IMR-90 (cell line): Measurements from ENCODE around the gene UMODL1. TPM values are rescaled to one million over a fixed set of nuclear protein-coding genes. Genes with fewer than 3 reads are reported as not detected.
A peak's percentile ranks its signal among the peaks of the same experiment; 100 is the strongest.

ENCODE experiments used
- ATAC-seq: fragments of 200-7000 bp; cut with Tn5 transposase; 2 replicates; pipeline ENCODE4 v1.9.1; 2020; ENCODE audit warnings: low read depth, mild to moderate bottlenecking, moderate library complexity
- BruUV-seq: library from RNA; stranded (reverse); fragments of 400-500 nt; replicated peaks from 2 replicates; lab custom pipeline; 2021; lab: Mats Ljungman, UMichigan
- CTCF ChIA-PET: fragments of 300-600 bp; formaldehyde crosslinking; extraction: SDS; loops from one replicate; lab custom pipeline; 2021; ENCODE audit warnings: antibody characterized with exemption; lab: Yijun Ruan, JAX
- POLR2A ChIA-PET: fragments of 300-600 bp; sonication (Branson Sonifier 250); formaldehyde crosslinking; loops from one replicate; lab custom pipeline; 2022; ENCODE audit warnings: antibody characterized with exemption; ENCODE audit not compliant: unreplicated experiment; lab: Charles Lee
- DNase-seq: peaks from one replicate; pipeline ENCODE4 v3.0.0; 2013
- H2AFZ ChIP-seq: replicated peaks from 2 replicates; pipeline ENCODE3; 2013; ENCODE audit warnings: low read length, mild to moderate bottlenecking; ENCODE audit not compliant: poor library complexity
- H2AK5ac ChIP-seq: 2 replicates; pipeline ENCODE4 v1.6.1; 2013; ENCODE audit warnings: low read depth, low read length, inconsistent platforms
- H2AK9ac ChIP-seq: replicated peaks from 2 replicates; pipeline ENCODE3; 2013; ENCODE audit warnings: mild to moderate bottlenecking, low read depth, low read length, moderate library complexity; ENCODE audit not compliant: poor library complexity
- H2BK120ac ChIP-seq: 2 replicates; pipeline ENCODE4 v1.6.1; 2013; ENCODE audit warnings: low read depth, low read length, inconsistent platforms
- H2BK15ac ChIP-seq: 3 replicates; pipeline ENCODE4 v1.6.1; 2013; ENCODE audit warnings: low read depth, low read length, inconsistent platforms
- H2BK20ac ChIP-seq: 2 replicates; pipeline ENCODE4 v1.6.1; 2013; ENCODE audit warnings: low read depth, mild to moderate bottlenecking, inconsistent platforms, low read length, moderate library complexity
- H2BK5ac ChIP-seq: 2 replicates; pipeline ENCODE4 v1.6.1; 2013; ENCODE audit warnings: mild to moderate bottlenecking, low read depth, low read length, inconsistent platforms; ENCODE audit not compliant: poor library complexity, severe bottlenecking
- H3K14ac ChIP-seq: replicated peaks from 2 replicates; pipeline ENCODE4 v1.6.1; 2013; ENCODE audit warnings: low read depth, low read length, inconsistent platforms
- H3K18ac ChIP-seq: 2 replicates; pipeline ENCODE4 v1.6.1; 2013; ENCODE audit warnings: low read depth, low read length, control low read depth
- H3K23ac ChIP-seq: 2 replicates; pipeline ENCODE4 v1.6.1; 2013; ENCODE audit warnings: low read depth, low read length, inconsistent platforms
- H3K27ac ChIP-seq: 2 replicates; pipeline ENCODE4 v1.5.1; 2013; ENCODE audit warnings: mild to moderate bottlenecking, control low read depth, low read length; ENCODE audit not compliant: insufficient read depth
- H3K27me3 ChIP-seq: 2 replicates; pipeline ENCODE4 v1.6.1; 2013; ENCODE audit warnings: low read length; ENCODE audit not compliant: control insufficient read depth, insufficient read depth
- H3K36me3 ChIP-seq: 2 replicates; pipeline ENCODE4 v1.6.1; 2013; ENCODE audit warnings: low read length, mixed read lengths; ENCODE audit not compliant: control insufficient read depth, insufficient read depth
- H3K4ac ChIP-seq: 2 replicates; pipeline ENCODE4 v1.6.1; 2013; ENCODE audit warnings: low read depth, low read length, inconsistent platforms
- H3K4me1 ChIP-seq: 2 replicates; pipeline ENCODE4 v1.6.1; 2013; ENCODE audit warnings: low read length, mixed read lengths; ENCODE audit not compliant: control insufficient read depth, insufficient read depth
- H3K4me2 ChIP-seq: 2 replicates; pipeline ENCODE4 v1.6.1; 2013; ENCODE audit warnings: low read depth, mild to moderate bottlenecking, control low read depth, low read length, moderate library complexity
- H3K4me3 ChIP-seq: 2 replicates; pipeline ENCODE4 v1.5.1; 2013; ENCODE audit warnings: low read depth, mild to moderate bottlenecking, control low read depth, low read length, moderate library complexity; ENCODE audit not compliant: insufficient read depth
- H3K56ac ChIP-seq: 2 replicates; pipeline ENCODE4 v1.6.1; 2013; ENCODE audit warnings: low read length, inconsistent platforms; ENCODE audit not compliant: insufficient read depth; ENCODE audit errors: extremely low read depth
- H3K79me1 ChIP-seq, 2 experiments: 2 replicates each; pipeline ENCODE4 v1.6.1; 2013; ENCODE audit warnings: low read length in 2 of 2, inconsistent platforms in 1 of 2, low read depth in 1 of 2
- H3K9ac ChIP-seq: 2 replicates; pipeline ENCODE4 v1.6.1; 2013; ENCODE audit warnings: low read depth, low read length, control low read depth
- H3K9me1 ChIP-seq: 2 replicates; pipeline ENCODE4 v1.6.1; 2013; ENCODE audit warnings: low read length, inconsistent platforms; ENCODE audit not compliant: insufficient read depth
- H3K9me3 ChIP-seq: 2 replicates; pipeline ENCODE4 v1.6.1; 2013; ENCODE audit warnings: low read length; ENCODE audit not compliant: control insufficient read depth, insufficient read depth
- H4K20me1 ChIP-seq: 2 replicates; pipeline ENCODE4 v1.6.1; 2013; ENCODE audit warnings: low read length, inconsistent platforms; ENCODE audit not compliant: insufficient read depth
- H4K5ac ChIP-seq: 2 replicates; pipeline ENCODE4 v1.6.1; 2013; ENCODE audit warnings: mild to moderate bottlenecking, low read depth, low read length, control low read depth
- H4K8ac ChIP-seq, 2 experiments: 2 replicates each; pipeline ENCODE4 v1.6.1; 2013; ENCODE audit warnings: low read depth in 2 of 2, low read length in 2 of 2, control low read depth in 1 of 2, inconsistent platforms in 1 of 2
- H4K91ac ChIP-seq: 2 replicates; pipeline ENCODE4 v1.6.1; 2013; ENCODE audit warnings: low read depth, low read length, inconsistent platforms; ENCODE audit not compliant: insufficient read depth
- BHLHE40 ChIP-seq: fragments of 150-350 bp; IDR thresholded peaks from 2 replicates; pipeline ENCODE4 v1.6.1; 2016; ENCODE audit warnings: mild to moderate bottlenecking, low read depth, low read length
- CEBPB ChIP-seq: IDR thresholded peaks from 2 replicates; pipeline ENCODE4 v1.6.1; 2012; ENCODE audit warnings: low read depth, low read length, improper control_type of control experiment
- CTCF ChIP-seq: conservative IDR thresholded peaks from 2 replicates; pipeline ENCODE4 v1.5.1; 2012; ENCODE audit warnings: mild to moderate bottlenecking, low read depth, low read length, improper control_type of control experiment
- ELK1 ChIP-seq: fragments of 150-350 bp; IDR thresholded peaks from 2 replicates; pipeline ENCODE4 v1.6.1; 2016; ENCODE audit warnings: low read depth, mild to moderate bottlenecking, low read length, moderate library complexity, borderline replicate concordance
- FOS ChIP-seq: fragments of 150-350 bp; IDR thresholded peaks from 2 replicates; pipeline ENCODE4 v1.6.1; 2016; ENCODE audit warnings: low read depth, low read length
- MAZ ChIP-seq: IDR thresholded peaks from 2 replicates; pipeline ENCODE4 v1.6.1; 2012; ENCODE audit warnings: low read depth, mild to moderate bottlenecking, low read length, improper control_type of control experiment, moderate library complexity, borderline replicate concordance
- MXI1 ChIP-seq: IDR thresholded peaks from 2 replicates; pipeline ENCODE4 v1.6.1; 2012; ENCODE audit warnings: low read depth, mild to moderate bottlenecking, low read length, moderate library complexity, borderline replicate concordance
- NFE2L2 ChIP-seq: fragments of 150-350 bp; IDR thresholded peaks from 2 replicates; pipeline ENCODE4 v1.6.1; 2016; ENCODE audit warnings: low read depth, mild to moderate bottlenecking, low read length
- POLR2A ChIP-seq: IDR thresholded peaks from 2 replicates; pipeline ENCODE4 v1.6.1; 2012; ENCODE audit warnings: mild to moderate bottlenecking, low read depth, low read length
- RAD21 ChIP-seq: IDR thresholded peaks from 2 replicates; pipeline ENCODE4 v1.6.1; 2012; ENCODE audit warnings: low read length, improper control_type of control experiment
- RCOR1 ChIP-seq: IDR thresholded peaks from 2 replicates; pipeline ENCODE4 v1.6.1; 2012; ENCODE audit warnings: mild to moderate bottlenecking, low read length, improper control_type of control experiment; ENCODE audit not compliant: insufficient replicate concordance
- RFX5 ChIP-seq: IDR thresholded peaks from 2 replicates; pipeline ENCODE4 v1.8.0; 2012; ENCODE audit warnings: low read depth, mild to moderate bottlenecking, low read length, moderate library complexity
- SMC3 ChIP-seq: fragments of 150-350 bp; IDR thresholded peaks from 2 replicates; pipeline ENCODE4 v1.6.1; 2016; ENCODE audit warnings: low read depth, mild to moderate bottlenecking, antibody characterized with exemption, low read length, moderate library complexity
- USF2 ChIP-seq: fragments of 150-350 bp; IDR thresholded peaks from 2 replicates; pipeline ENCODE4 v1.6.1; 2017; ENCODE audit warnings: mild to moderate bottlenecking, antibody characterized with exemption, low read length, low read depth
- dilution Hi-C: fragments of 300-500 bp; cut with HindIII; formaldehyde crosslinking; loops from one replicate; pipeline ENCODE4 v1.14.3; 2018; ENCODE audit warnings: low sequenced_read_pairs; ENCODE audit not compliant: unreplicated experiment
- in situ Hi-C: fragments of 300-500 bp; cut with MboI; formaldehyde crosslinking; loops from 3 replicates; pipeline ENCODE4 v1.14.3; 2019; ENCODE audit warnings: low sequenced_read_pairs, inconsistent platforms, mixed read lengths
- intact Hi-C: fragments of 100-400 bp; cut with micrococcal nuclease; formaldehyde crosslinking; loops from 2 replicates; pipeline ENCODE4 v1.10.0; 2022
- polyA plus RNA-seq, 3 experiments: library from polyadenylated mRNA; depleted of rRNA; stranded (reverse); fragments of >200 nt; gene quantifications; 2 replicates each; pipeline ENCODE4 v1.2.3, GENCODE V29; 2012; ENCODE audit warnings: low replicate concordance in 1 of 3
- total RNA-seq: library from RNA; depleted of rRNA; stranded (reverse); fragments of >200 nt; gene quantifications from 2 replicates; pipeline ENCODE4 v1.2.3, GENCODE V29; 2012

UMODL1 gene
- total and polyA plus RNA-seq, 2 of the 4 experiments (the other 2 are of a cell fraction): 0.02 TPM; not detected in 1

GRCh38 chr21:42151148-42151947 lies 80.2 kb downstream of the UMODL1 start (continued):
- TF ChIP-seq MAZ: no peak

GRCh38 chr21:42151948-42152220 lies 80.8 kb downstream of the UMODL1 start:
- H3K79me1 ChIP-seq: no peaks in the 10 kb centered on the region
- no peak overlapping the region for H2AFZ ChIP-seq
- no TSS peak for BruUV-seq
- no peak overlapping the region for H3K4me2 ChIP-seq
- H3K4ac ChIP-seq: no peak overlapping the region
- dilution Hi-C loops (no loop called here), intact Hi-C loops (no loop called here), in situ Hi-C loops (loop anchor here (25.0 kb wide), 1 partner anchor 685 kb away; no protein-coding TSS in a partner anchor)
- no peak overlapping the region for H4K5ac ChIP-seq
- no peaks in the 10 kb centered on the region for H3K36me3 ChIP-seq
- peaks cover 71% of the 10 kb centered on the region for H3K27me3 ChIP-seq
- ATAC-seq (peak; percentile 14; the same call in 1 of the 2 replicates), DNase-seq (no peak)
- no peak overlapping the region for H2BK20ac ChIP-seq
- no peak overlapping the region for H3K23ac ChIP-seq
- no peak overlapping the region for H3K18ac ChIP-seq
- ChIA-PET CTCF (no interaction called here), POLR2A (no interaction called here)
- no peak overlapping the region for H2BK120ac ChIP-seq
- H3K4me1 ChIP-seq: no peaks in the 10 kb centered on the region
- no peak overlapping the region for H2AK9ac ChIP-seq
- no peak overlapping the region for H3K56ac ChIP-seq
- no peak overlapping the region for H2BK5ac ChIP-seq
- no peaks in the 10 kb centered on the region for H3K9me1 ChIP-seq
- H3K9me3 ChIP-seq: no peaks in the 10 kb centered on the region
- H3K9ac ChIP-seq: no peak overlapping the region
- no peak overlapping the region for H3K4me3 ChIP-seq
- no peak overlapping the region for H4K8ac ChIP-seq
- H4K20me1 ChIP-seq: no peaks in the 10 kb centered on the region; the same call in 1 of the 2 replicates
- H2BK15ac ChIP-seq: no peak overlapping the region
- no peak overlapping the region for H3K14ac ChIP-seq
- H2AK5ac ChIP-seq: no peak overlapping the region
- no peak overlapping the region for H4K91ac ChIP-seq
- H3K27ac ChIP-seq: no peak overlapping the region
- TF ChIP-seq USF2 (no peak), RAD21 (no peak), NFE2L2 (no peak), POLR2A (no peak), FOS (no peak), BHLHE40 (no peak), MXI1 (no peak), CTCF (no peak), ELK1 (no peak), SMC3 (no peak), RFX5 (no peak), RCOR1 (no peak), MAZ (no peak), CEBPB (no peak)
